ENCODE measurements around the gene PDLIM5. TPM values are rescaled to one million over a fixed set of nuclear protein-coding genes. Genes with fewer than 3 reads are reported as not detected.
"Not testable (repeated sequence)": the region's sequence is repeated elsewhere in the genome, so short reads cannot be mapped to it uniquely, and the experiment has no call there.

Gene PDLIM5
- total and polyA plus RNA-seq, 5 donors from 2014 or later: 36.5 to 64.5 (median 45.3) TPM

- no peaks in the 10 kb centered on the region for H3K27me3 Mint-ChIP-seq
- no peak overlapping the region for H3K4me3 Mint-ChIP-seq
- ATAC-seq (ENCODE audit: low read depth in 2 of 2): no peak
- H3K36me3 ChIP-seq (ENCODE audit: control insufficient read depth, insufficient read depth, low read length): no peaks in the 10 kb centered on the region
- no peak overlapping the region for H3K4me3 ChIP-seq (ENCODE audit: low read depth, low read length)
- no peak overlapping the region for H3K27ac ChIP-seq (ENCODE audit: insufficient read depth, low read length, poor library complexity, severe bottlenecking)
- peaks cover 7% of the 10 kb centered on the region for H3K36me3 Mint-ChIP-seq
- H3K9me3 ChIP-seq (ENCODE audit: control insufficient read depth in 2 of 2, low read length in 2 of 2): no peaks in the 10 kb centered on the region
- H3K4me1 ChIP-seq (ENCODE audit: control insufficient read depth, insufficient read depth, low read length, poor library complexity, severe bottlenecking): no peaks in the 10 kb centered on the region
- H3K9me3 Mint-ChIP-seq: peaks cover 0 to under 1% (median 0%) of the 10 kb centered on the region in 7 donors
- no peak overlapping the region for H3K27ac Mint-ChIP-seq
- no peak for DNase-seq
- no peaks in the 10 kb centered on the region for H3K27me3 ChIP-seq (ENCODE audit: control insufficient read depth, insufficient read depth, low read length)
- peaks cover 13 to 19% (median 14%) of the 10 kb centered on the region in 4 donors for H3K4me1 Mint-ChIP-seq
Measured at GRCh38 chr4:94475794-94476193, 24.1 kb downstream of the PDLIM5 start.

DNA sequence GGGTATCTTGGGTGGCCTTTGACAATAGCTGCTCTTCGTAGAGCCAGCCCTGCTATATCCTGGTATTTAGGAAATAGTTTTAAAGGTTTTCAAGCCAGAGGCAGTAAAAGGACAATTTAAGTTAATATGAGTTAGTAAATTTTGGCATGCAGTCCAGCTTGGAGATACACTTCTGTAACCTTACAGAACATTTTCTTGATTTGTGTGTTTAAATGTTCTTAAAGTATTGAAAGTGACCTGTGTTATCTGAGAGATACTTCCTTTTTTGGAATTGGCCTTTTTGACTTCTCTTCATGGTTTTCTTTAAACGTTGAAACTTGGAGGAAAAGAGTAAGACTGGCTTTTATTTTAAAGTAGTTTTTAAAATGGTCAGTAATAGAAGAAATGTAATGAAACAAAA, 25.5 kb downstream of the PDLIM5 start:
- Histone ChIP-seq H3K4me3 (ENCODE audit: low read depth, low read length) (no peak overlapping the region), H3K27ac (ENCODE audit: insufficient read depth, low read length, poor library complexity, severe bottlenecking) (no peak overlapping the region), H3K36me3 (ENCODE audit: control insufficient read depth, insufficient read depth, low read length) (no peaks in the 10 kb centered on the region), H3K9me3 (ENCODE audit: control insufficient read depth in 2 of 2, low read length in 2 of 2) (no peaks in the 10 kb centered on the region), H3K4me1 (ENCODE audit: control insufficient read depth, insufficient read depth, low read length, poor library complexity, severe bottlenecking) (no peaks in the 10 kb centered on the region), H3K27me3 (ENCODE audit: control insufficient read depth, insufficient read depth, low read length) (no peaks in the 10 kb centered on the region)
- DNase-seq: no peak
- Mint-ChIP-seq H3K27ac (no peak overlapping the region), H3K4me1 (peaks cover 13 to 19% (median 14%) of the 10 kb centered on the region in 4 donors), H3K4me3 (no peak overlapping the region), H3K9me3 (no peaks in the 10 kb centered on the region), H3K27me3 (no peaks in the 10 kb centered on the region), H3K36me3 (peaks cover 7% of the 10 kb centered on the region)
- ATAC-seq (ENCODE audit: low read depth in 2 of 2): no peak

GRCh38 chr4:94478805-94479204, 27.1 kb downstream of the PDLIM5 start:
- not testable (repeated sequence) for H3K27me3 ChIP-seq (ENCODE audit: control insufficient read depth, insufficient read depth, low read length); H3K4me3 ChIP-seq (ENCODE audit: low read depth, low read length); ATAC-seq (ENCODE audit: low read depth in 2 of 2); H3K4me3 Mint-ChIP-seq; DNase-seq; H3K36me3 Mint-ChIP-seq; H3K9me3 Mint-ChIP-seq; H3K9me3 ChIP-seq (ENCODE audit: control insufficient read depth in 2 of 2, low read length in 2 of 2); H3K27ac Mint-ChIP-seq; H3K27ac ChIP-seq (ENCODE audit: insufficient read depth, low read length, poor library complexity, severe bottlenecking); H3K4me1 ChIP-seq (ENCODE audit: control insufficient read depth, insufficient read depth, low read length, poor library complexity, severe bottlenecking); H3K27me3 Mint-ChIP-seq; H3K36me3 ChIP-seq (ENCODE audit: control insufficient read depth, insufficient read depth, low read length)
- peaks cover 11 to 14% (median 14%) of the 10 kb centered on the region in 4 donors for H3K4me1 Mint-ChIP-seq

GRCh38 chr4:94479358-94480141, 27.8 kb downstream of the PDLIM5 start:
- Mint-ChIP-seq H3K4me3 (no peak overlapping the region), H3K4me1 (peaks cover 13 to 14% (median 14%) of the 10 kb centered on the region in 4 donors), H3K36me3 (peaks cover 5% of the 10 kb centered on the region), H3K9me3 (no peaks in the 10 kb centered on the region), H3K27me3 (no peaks in the 10 kb centered on the region), H3K27ac (no peak overlapping the region)
- Histone ChIP-seq H3K36me3 (ENCODE audit: control insufficient read depth, insufficient read depth, low read length) (no peaks in the 10 kb centered on the region), H3K9me3 (ENCODE audit: control insufficient read depth in 2 of 2, low read length in 2 of 2) (no peaks in the 10 kb centered on the region), H3K4me1 (ENCODE audit: control insufficient read depth, insufficient read depth, low read length, poor library complexity, severe bottlenecking) (no peaks in the 10 kb centered on the region), H3K4me3 (ENCODE audit: low read depth, low read length) (no peak overlapping the region), H3K27me3 (ENCODE audit: control insufficient read depth, insufficient read depth, low read length) (no peaks in the 10 kb centered on the region), H3K27ac (ENCODE audit: insufficient read depth, low read length, poor library complexity, severe bottlenecking) (no peak overlapping the region)
- DNase-seq (no peak), ATAC-seq (ENCODE audit: low read depth in 2 of 2) (no peak)

DNA sequence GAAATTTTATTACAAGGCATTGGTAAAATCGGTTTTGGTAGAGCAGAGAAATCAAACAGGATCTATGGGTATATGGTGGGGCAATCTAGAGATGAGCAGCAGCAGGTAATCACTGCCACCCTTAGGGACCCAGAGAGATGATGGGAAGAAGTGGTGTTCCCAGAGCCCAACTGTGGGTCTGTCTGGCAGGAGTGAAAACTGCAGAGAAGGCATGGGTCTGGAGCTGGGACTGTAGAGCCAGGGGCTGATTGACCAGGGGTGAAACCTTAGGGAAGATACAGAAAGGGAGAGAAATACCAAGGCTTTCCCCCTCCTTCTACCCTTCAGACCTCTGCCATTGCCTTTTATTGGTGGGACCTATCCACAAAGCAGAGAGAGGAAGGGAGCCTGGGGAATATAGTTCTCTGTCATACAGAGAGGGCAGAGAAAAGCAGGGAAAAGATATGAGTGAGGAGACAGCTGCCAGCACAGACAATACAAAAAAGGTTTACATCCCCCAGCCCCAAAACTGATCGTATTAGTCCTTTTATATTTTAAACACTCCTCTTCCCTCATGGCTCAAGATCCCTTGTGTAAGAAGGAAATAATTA, 28.7 kb downstream of the PDLIM5 start:
- peaks cover 14 to 18% (median 16%) of the 10 kb centered on the region in 4 donors for H3K4me1 Mint-ChIP-seq
- Histone ChIP-seq H3K4me3 (ENCODE audit: low read depth, low read length) (no peak overlapping the region), H3K36me3 (ENCODE audit: control insufficient read depth, insufficient read depth, low read length) (no peaks in the 10 kb centered on the region), H3K27me3 (ENCODE audit: control insufficient read depth, insufficient read depth, low read length) (no peaks in the 10 kb centered on the region), H3K4me1 (ENCODE audit: control insufficient read depth, insufficient read depth, low read length, poor library complexity, severe bottlenecking) (no peaks in the 10 kb centered on the region), H3K27ac (ENCODE audit: insufficient read depth, low read length, poor library complexity, severe bottlenecking) (no peak overlapping the region), H3K9me3 (ENCODE audit: control insufficient read depth in 2 of 2, low read length in 2 of 2) (no peaks in the 10 kb centered on the region)
- no peaks in the 10 kb centered on the region for H3K9me3 Mint-ChIP-seq
- no peak overlapping the region for H3K27ac Mint-ChIP-seq
- DNase-seq: no peak
- H3K36me3 Mint-ChIP-seq: peaks cover 8% of the 10 kb centered on the region
- no peak overlapping the region for H3K4me3 Mint-ChIP-seq
- ATAC-seq (ENCODE audit: low read depth in 2 of 2): no peak
- H3K27me3 Mint-ChIP-seq: no peaks in the 10 kb centered on the region

- ATAC-seq (ENCODE audit: low read depth in 2 of 2) (no peak), DNase-seq (no peak)
- H3K9me3 Mint-ChIP-seq: no peaks in the 10 kb centered on the region
- no peaks in the 10 kb centered on the region for H3K36me3 ChIP-seq (ENCODE audit: control insufficient read depth, insufficient read depth, low read length)
- H3K27me3 ChIP-seq (ENCODE audit: control insufficient read depth, insufficient read depth, low read length): no peaks in the 10 kb centered on the region
- H3K9me3 ChIP-seq (ENCODE audit: control insufficient read depth in 2 of 2, low read length in 2 of 2): no peaks in the 10 kb centered on the region
- no peak overlapping the region for H3K27ac Mint-ChIP-seq
- H3K4me1 Mint-ChIP-seq: peaks cover 5 to 15% (median 11%) of the 10 kb centered on the region in 4 donors
- no peak overlapping the region for H3K27ac ChIP-seq (ENCODE audit: insufficient read depth, low read length, poor library complexity, severe bottlenecking)
- no peaks in the 10 kb centered on the region for H3K27me3 Mint-ChIP-seq
- H3K36me3 Mint-ChIP-seq: peaks cover 5% of the 10 kb centered on the region
- no peak overlapping the region for H3K4me3 ChIP-seq (ENCODE audit: low read depth, low read length)
- no peak overlapping the region for H3K4me3 Mint-ChIP-seq
- no peaks in the 10 kb centered on the region for H3K4me1 ChIP-seq (ENCODE audit: control insufficient read depth, insufficient read depth, low read length, poor library complexity, severe bottlenecking)
Measured at GRCh38 chr4:94483895-94484294, 32.2 kb downstream of the PDLIM5 start.

- Histone ChIP-seq H3K4me1 (ENCODE audit: control insufficient read depth, insufficient read depth, low read length, poor library complexity, severe bottlenecking) (no peaks in the 10 kb centered on the region), H3K27ac (ENCODE audit: insufficient read depth, low read length, poor library complexity, severe bottlenecking) (no peak overlapping the region), H3K27me3 (ENCODE audit: control insufficient read depth, insufficient read depth, low read length) (no peaks in the 10 kb centered on the region), H3K36me3 (ENCODE audit: control insufficient read depth, insufficient read depth, low read length) (no peaks in the 10 kb centered on the region), H3K9me3 (ENCODE audit: control insufficient read depth in 2 of 2, low read length in 2 of 2) (no peaks in the 10 kb centered on the region), H3K4me3 (ENCODE audit: low read depth, low read length) (no peak overlapping the region)
- ATAC-seq (ENCODE audit: low read depth in 2 of 2) (no peak), DNase-seq (no peak)
- no peaks in the 10 kb centered on the region for H3K27me3 Mint-ChIP-seq
- H3K4me1 Mint-ChIP-seq: peaks cover 1 to 12% (median 9%) of the 10 kb centered on the region in 4 donors
- peaks cover 5% of the 10 kb centered on the region for H3K36me3 Mint-ChIP-seq
- H3K9me3 Mint-ChIP-seq: no peaks in the 10 kb centered on the region
- H3K27ac Mint-ChIP-seq: no peak overlapping the region
- H3K4me3 Mint-ChIP-seq: no peak overlapping the region
Measured at GRCh38 chr4:94484818-94485217, 33.1 kb downstream of the PDLIM5 start.

GRCh38 chr4:94486372-94486801, 34.6 kb downstream of the PDLIM5 start:
- Mint-ChIP-seq H3K4me3 (no peak overlapping the region), H3K9me3 (no peaks in the 10 kb centered on the region), H3K27me3 (no peaks in the 10 kb centered on the region), H3K36me3 (peaks cover 5% of the 10 kb centered on the region), H3K4me1 (peaks cover 0 to 9% (median 2%) of the 10 kb centered on the region in 4 donors), H3K27ac (no peak overlapping the region)
- H3K4me3 ChIP-seq (ENCODE audit: low read depth, low read length): no peak overlapping the region
- H3K9me3 ChIP-seq (ENCODE audit: control insufficient read depth in 2 of 2, low read length in 2 of 2): no peaks in the 10 kb centered on the region
- ATAC-seq (ENCODE audit: low read depth in 2 of 2) (no peak), DNase-seq (no peak)
- no peaks in the 10 kb centered on the region for H3K4me1 ChIP-seq (ENCODE audit: control insufficient read depth, insufficient read depth, low read length, poor library complexity, severe bottlenecking)
- no peaks in the 10 kb centered on the region for H3K27me3 ChIP-seq (ENCODE audit: control insufficient read depth, insufficient read depth, low read length)
- H3K27ac ChIP-seq (ENCODE audit: insufficient read depth, low read length, poor library complexity, severe bottlenecking): no peak overlapping the region
- no peaks in the 10 kb centered on the region for H3K36me3 ChIP-seq (ENCODE audit: control insufficient read depth, insufficient read depth, low read length)
